ENCODE data around the gene EXPH5.

DNA sequence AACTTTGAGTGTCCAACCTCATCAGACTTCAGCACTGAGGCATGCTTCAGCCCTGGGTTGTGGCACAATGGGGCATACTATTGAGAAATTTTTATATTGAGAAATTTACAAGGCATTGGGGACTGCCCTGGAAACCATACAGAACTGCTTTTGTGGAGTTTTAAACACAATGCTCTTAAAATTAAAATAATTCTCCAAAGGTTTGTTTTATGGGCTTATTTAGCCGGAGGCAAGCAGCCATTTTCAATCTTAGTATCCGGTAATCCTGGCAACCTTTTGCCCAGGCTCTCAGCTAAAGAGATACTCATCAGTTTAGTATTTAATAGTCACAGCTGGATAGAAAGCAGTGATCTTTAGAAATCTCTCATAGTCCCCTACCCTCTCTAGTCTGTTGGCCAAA, 3.1 kb upstream of the EXPH5 start:
- TF ChIP-seq, protein P1, sequence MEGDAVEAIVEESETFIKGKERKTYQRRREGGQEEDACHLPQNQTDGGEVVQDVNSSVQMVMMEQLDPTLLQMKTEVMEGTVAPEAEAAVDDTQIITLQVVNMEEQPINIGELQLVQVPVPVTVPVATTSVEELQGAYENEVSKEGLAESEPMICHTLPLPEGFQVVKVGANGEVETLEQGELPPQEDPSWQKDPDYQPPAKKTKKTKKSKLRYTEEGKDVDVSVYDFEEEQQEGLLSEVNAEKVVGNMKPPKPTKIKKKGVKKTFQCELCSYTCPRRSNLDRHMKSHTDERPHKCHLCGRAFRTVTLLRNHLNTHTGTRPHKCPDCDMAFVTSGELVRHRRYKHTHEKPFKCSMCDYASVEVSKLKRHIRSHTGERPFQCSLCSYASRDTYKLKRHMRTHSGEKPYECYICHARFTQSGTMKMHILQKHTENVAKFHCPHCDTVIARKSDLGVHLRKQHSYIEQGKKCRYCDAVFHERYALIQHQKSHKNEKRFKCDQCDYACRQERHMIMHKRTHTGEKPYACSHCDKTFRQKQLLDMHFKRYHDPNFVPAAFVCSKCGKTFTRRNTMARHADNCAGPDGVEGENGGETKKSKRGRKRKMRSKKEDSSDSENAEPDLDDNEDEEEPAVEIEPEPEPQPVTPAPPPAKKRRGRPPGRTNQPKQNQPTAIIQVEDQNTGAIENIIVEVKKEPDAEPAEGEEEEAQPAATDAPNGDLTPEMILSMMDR (tag by site-specific recombination; IDR thresholded peaks at IDR 0.05): no peak
- no peak for TF ChIP-seq ZNF48 (tag by site-specific recombination; IDR thresholded peaks at IDR 0.05)
- TF ChIP-seq, protein P2, sequence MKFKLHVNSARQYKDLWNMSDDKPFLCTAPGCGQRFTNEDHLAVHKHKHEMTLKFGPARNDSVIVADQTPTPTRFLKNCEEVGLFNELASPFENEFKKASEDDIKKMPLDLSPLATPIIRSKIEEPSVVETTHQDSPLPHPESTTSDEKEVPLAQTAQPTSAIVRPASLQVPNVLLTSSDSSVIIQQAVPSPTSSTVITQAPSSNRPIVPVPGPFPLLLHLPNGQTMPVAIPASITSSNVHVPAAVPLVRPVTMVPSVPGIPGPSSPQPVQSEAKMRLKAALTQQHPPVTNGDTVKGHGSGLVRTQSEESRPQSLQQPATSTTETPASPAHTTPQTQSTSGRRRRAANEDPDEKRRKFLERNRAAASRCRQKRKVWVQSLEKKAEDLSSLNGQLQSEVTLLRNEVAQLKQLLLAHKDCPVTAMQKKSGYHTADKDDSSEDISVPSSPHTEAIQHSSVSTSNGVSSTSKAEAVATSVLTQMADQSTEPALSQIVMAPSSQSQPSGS (tag by site-specific recombination; IDR thresholded peaks at IDR 0.05; ENCODE audit: low read depth): no peak
- TF ChIP-seq, protein P3, sequence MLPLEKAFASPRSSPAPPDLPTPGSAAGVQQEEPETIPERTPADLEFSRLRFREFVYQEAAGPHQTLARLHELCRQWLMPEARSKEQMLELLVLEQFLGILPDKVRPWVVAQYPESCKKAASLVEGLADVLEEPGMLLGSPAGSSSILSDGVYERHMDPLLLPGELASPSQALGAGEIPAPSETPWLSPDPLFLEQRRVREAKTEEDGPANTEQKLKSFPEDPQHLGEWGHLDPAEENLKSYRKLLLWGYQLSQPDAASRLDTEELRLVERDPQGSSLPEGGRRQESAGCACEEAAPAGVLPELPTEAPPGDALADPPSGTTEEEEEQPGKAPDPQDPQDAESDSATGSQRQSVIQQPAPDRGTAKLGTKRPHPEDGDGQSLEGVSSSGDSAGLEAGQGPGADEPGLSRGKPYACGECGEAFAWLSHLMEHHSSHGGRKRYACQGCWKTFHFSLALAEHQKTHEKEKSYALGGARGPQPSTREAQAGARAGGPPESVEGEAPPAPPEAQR (tag by site-specific recombination; IDR thresholded peaks at IDR 0.05): no peak
- TF ChIP-seq RBAK (tag by site-specific recombination; IDR thresholded peaks at IDR 0.05): no peak
